Astrocyte (in vitro differentiated cells and primary cell): ENCODE results near the gene FST. TPM values are rescaled to one million over a fixed set of nuclear protein-coding genes. Genes with fewer than 3 reads are reported as not detected.
A peak's percentile ranks its signal among the peaks of the same experiment; 100 is the strongest.

Source experiments
- DNase-seq: peaks from one replicate; pipeline ENCODE4 v3.0.0-alpha.2; 2010; ENCODE audit warnings: low read depth
- FAIRE-seq: peaks from 2 replicates; lab custom pipeline; 2011; peaks lifted over from hg19 to GRCh38; lab: Jason Lieb, UNC
- H2AFZ ChIP-seq: 2 replicates; pipeline ENCODE4 v1.6.0; 2012; ENCODE audit warnings: low read depth, low read length, inconsistent platforms
- H3K27ac ChIP-seq: 2 replicates; pipeline ENCODE4 v1.5.1; 2011; ENCODE audit warnings: low read depth, low read length, inconsistent platforms
- H3K27me3 ChIP-seq: 2 replicates; pipeline ENCODE4 v1.6.0; 2011; ENCODE audit warnings: low read length, inconsistent platforms; ENCODE audit not compliant: insufficient read depth
- H3K36me3 ChIP-seq: 2 replicates; pipeline ENCODE4 v1.5.1; 2011; ENCODE audit warnings: low read length, inconsistent platforms; ENCODE audit not compliant: insufficient read depth
- H3K4me1 ChIP-seq: 2 replicates; pipeline ENCODE4 v1.5.1; 2011; ENCODE audit warnings: low read length, inconsistent platforms; ENCODE audit not compliant: insufficient read depth
- H3K4me2 ChIP-seq: 2 replicates; pipeline ENCODE4 v1.6.0; 2012; ENCODE audit warnings: low read length, inconsistent platforms
- H3K4me3 ChIP-seq: 2 replicates; pipeline ENCODE4 v1.5.1; 2011; ENCODE audit warnings: low read depth, mild to moderate bottlenecking, low read length, inconsistent platforms; ENCODE audit not compliant: insufficient read depth
- H3K79me2 ChIP-seq: 2 replicates; pipeline ENCODE4 v1.6.0; 2012; ENCODE audit warnings: mild to moderate bottlenecking, low read length, inconsistent platforms; ENCODE audit not compliant: insufficient read depth
- H3K9ac ChIP-seq: 2 replicates; pipeline ENCODE4 v1.6.0; 2012; ENCODE audit warnings: mild to moderate bottlenecking, low read length, inconsistent platforms
- H3K9me3 ChIP-seq: 2 replicates; pipeline ENCODE4 v1.5.1; 2012; ENCODE audit warnings: low read depth, mild to moderate bottlenecking, low read length, inconsistent platforms; ENCODE audit not compliant: insufficient read depth
- H4K20me1 ChIP-seq: 2 replicates; pipeline ENCODE4 v1.6.0; 2012; ENCODE audit warnings: low read length, inconsistent platforms; ENCODE audit not compliant: insufficient read depth
- H3K27ac Mint-ChIP-seq: one replicate; pipeline ENCODE4 v1.8.0; 2021; ENCODE audit warnings: mild to moderate bottlenecking, mixed read lengths; ENCODE audit not compliant: unreplicated experiment
- H3K27me3 Mint-ChIP-seq: one replicate; pipeline ENCODE4 v1.8.0; 2021; ENCODE audit warnings: low read depth, mixed read lengths; ENCODE audit not compliant: unreplicated experiment
- H3K36me3 Mint-ChIP-seq: one replicate; pipeline ENCODE4 v1.8.0; 2021; ENCODE audit warnings: low read depth, mixed read lengths; ENCODE audit not compliant: unreplicated experiment
- H3K4me1 Mint-ChIP-seq: one replicate; pipeline ENCODE4 v1.8.0; 2021; ENCODE audit warnings: low read depth, mixed read lengths; ENCODE audit not compliant: unreplicated experiment
- H3K4me3 Mint-ChIP-seq: one replicate; pipeline ENCODE4 v1.8.0; 2021; ENCODE audit warnings: mild to moderate bottlenecking, moderate library complexity, mixed read lengths; ENCODE audit not compliant: unreplicated experiment
- H3K9me3 Mint-ChIP-seq: one replicate; pipeline ENCODE4 v1.8.0; 2021; ENCODE audit warnings: mild to moderate bottlenecking, mixed read lengths; ENCODE audit not compliant: unreplicated experiment
- EZH2 ChIP-seq: IDR thresholded peaks from 2 replicates; pipeline ENCODE4 v1.6.1; 2012; ENCODE audit warnings: mild to moderate bottlenecking, low read length, inconsistent platforms; ENCODE audit not compliant: insufficient read depth
- total RNA-seq: library from RNA; stranded (reverse); gene quantifications from 2 replicates; pipeline ENCODE4 v1.2.1, GENCODE V29; 2021
- TF ChIP-seq, protein P1 (sequence below): IDR thresholded peaks from 2 replicates; pipeline ENCODE4 v1.5.1; 2011; ENCODE audit warnings: low read depth, mild to moderate bottlenecking, inconsistent platforms, low read length, moderate library complexity; ENCODE audit not compliant: insufficient read depth

Gene FST
- total RNA-seq, 1 donor from 2014 or later = 57.1 TPM

DNA sequence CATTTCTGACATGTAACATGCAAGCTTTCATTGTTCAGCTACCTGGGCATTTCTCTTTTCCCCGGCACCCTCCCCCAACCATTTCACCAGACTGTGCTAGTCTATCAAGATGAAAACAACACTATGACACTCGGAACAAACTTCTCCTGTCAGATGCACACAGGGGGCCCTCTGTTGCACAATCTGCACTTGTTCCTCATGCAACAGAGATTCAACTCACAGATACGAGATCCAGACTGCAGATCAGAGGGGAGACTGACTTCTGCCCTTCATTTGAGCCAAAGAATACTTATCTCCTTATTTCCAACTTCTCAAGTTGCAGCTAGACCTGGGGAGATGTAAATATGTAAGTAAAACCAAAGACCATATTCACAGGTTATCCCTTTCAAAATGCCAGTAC, 15.7 kb upstream of the FST start:
- Histone ChIP-seq H3K4me3 (no peak overlapping the region), H3K27me3 (no peaks in the 10 kb centered on the region), H3K27ac (no peak overlapping the region), H3K9me3 (no peaks in the 10 kb centered on the region), H3K79me2 (no peaks in the 10 kb centered on the region), H3K9ac (no peak overlapping the region), H3K36me3 (no peaks in the 10 kb centered on the region), H4K20me1 (no peaks in the 10 kb centered on the region), H3K4me1 (no peaks in the 10 kb centered on the region), H2AFZ (no peak overlapping the region), H3K4me2 (no peak overlapping the region)
- DNase-seq (no peak), FAIRE-seq (no peak)
- H3K9me3 Mint-ChIP-seq = peaks cover 2% of the 10 kb centered on the region
- TF ChIP-seq, protein P1, sequence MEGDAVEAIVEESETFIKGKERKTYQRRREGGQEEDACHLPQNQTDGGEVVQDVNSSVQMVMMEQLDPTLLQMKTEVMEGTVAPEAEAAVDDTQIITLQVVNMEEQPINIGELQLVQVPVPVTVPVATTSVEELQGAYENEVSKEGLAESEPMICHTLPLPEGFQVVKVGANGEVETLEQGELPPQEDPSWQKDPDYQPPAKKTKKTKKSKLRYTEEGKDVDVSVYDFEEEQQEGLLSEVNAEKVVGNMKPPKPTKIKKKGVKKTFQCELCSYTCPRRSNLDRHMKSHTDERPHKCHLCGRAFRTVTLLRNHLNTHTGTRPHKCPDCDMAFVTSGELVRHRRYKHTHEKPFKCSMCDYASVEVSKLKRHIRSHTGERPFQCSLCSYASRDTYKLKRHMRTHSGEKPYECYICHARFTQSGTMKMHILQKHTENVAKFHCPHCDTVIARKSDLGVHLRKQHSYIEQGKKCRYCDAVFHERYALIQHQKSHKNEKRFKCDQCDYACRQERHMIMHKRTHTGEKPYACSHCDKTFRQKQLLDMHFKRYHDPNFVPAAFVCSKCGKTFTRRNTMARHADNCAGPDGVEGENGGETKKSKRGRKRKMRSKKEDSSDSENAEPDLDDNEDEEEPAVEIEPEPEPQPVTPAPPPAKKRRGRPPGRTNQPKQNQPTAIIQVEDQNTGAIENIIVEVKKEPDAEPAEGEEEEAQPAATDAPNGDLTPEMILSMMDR = no peak
- TF ChIP-seq EZH2 = no peak
- no peaks in the 10 kb centered on the region for H3K27me3 Mint-ChIP-seq
- peak overlapping the region; percentile 73 for H3K27ac Mint-ChIP-seq
- peaks cover 16% of the 10 kb centered on the region for H3K4me1 Mint-ChIP-seq
- H3K4me3 Mint-ChIP-seq = peak overlapping the region; percentile 17
- H3K36me3 Mint-ChIP-seq = no peaks in the 10 kb centered on the region

DNA sequence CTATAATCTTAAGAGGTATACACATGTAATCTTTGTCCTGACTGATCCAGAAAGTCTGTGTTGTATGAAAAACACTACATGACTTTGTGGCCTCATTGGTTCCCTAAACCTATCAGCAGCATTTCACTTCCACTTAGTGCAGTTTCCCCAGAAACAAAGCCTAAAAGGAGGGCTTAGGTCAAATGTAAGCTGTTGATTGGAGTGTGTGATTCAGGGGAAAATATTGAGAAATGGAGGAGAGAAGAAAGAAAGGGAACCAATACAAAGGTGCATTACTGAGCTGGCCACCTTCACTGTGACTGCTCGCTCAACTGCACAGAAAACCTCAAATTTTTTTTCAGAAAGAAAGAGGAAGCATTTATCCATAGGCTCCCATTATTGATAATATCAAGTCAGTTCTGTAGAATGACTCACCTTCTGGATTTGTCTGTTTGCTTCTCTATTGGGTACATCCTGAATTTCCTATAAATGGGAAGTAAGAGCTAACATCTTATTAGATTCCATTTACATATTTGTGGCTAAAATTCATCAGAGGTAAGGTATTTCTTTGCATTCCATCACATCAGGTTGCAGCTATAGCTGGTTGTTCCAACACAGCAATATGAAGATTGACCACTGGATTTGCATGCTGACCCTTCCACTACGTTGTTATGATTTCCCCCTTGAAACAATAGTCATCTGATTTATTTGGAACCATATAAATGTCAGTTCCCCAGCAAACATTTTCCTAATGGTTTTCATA, 10.3 kb upstream of the FST start:
- Histone ChIP-seq H3K4me3 (no peak overlapping the region), H3K9ac (no peak overlapping the region), H3K9me3 (no peaks in the 10 kb centered on the region), H3K4me2 (peak overlapping the region; percentile 7), H3K4me1 (no peaks in the 10 kb centered on the region), H3K79me2 (no peaks in the 10 kb centered on the region), H3K36me3 (no peaks in the 10 kb centered on the region), H2AFZ (no peak overlapping the region), H3K27ac (no peak overlapping the region), H3K27me3 (no peaks in the 10 kb centered on the region), H4K20me1 (no peaks in the 10 kb centered on the region)
- Mint-ChIP-seq H3K4me3 (no peak overlapping the region), H3K36me3 (no peaks in the 10 kb centered on the region), H3K27me3 (no peaks in the 10 kb centered on the region), H3K4me1 (peaks cover 15% of the 10 kb centered on the region), H3K9me3 (no peaks in the 10 kb centered on the region), H3K27ac (peak overlapping the region; percentile 20)
- TF ChIP-seq, protein P1 = no peak
- no peak for TF ChIP-seq EZH2
- DNase-seq (peak; percentile 79), FAIRE-seq (peak; percentile 76)

DNA sequence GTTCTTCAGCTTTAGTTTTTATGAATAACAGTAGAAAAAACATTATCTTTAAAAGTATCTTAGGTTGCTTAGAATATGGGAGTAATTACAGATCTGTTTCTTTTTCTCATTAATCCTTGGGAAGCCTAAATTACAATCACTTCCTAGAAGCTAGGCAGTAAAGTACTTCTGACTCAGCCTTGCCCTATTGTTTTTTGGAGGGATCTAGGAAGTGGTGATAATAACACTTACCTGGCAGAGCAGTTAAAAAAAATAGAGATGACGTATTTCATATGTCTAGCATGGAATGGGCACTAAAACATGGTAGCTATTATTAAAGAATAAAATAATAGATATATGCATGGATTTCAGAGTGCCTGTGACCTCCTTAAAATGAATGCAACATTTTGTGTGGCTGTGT, 8.2 kb upstream of the FST start:
- TF ChIP-seq, protein P1 = no peak
- no peak for TF ChIP-seq EZH2
- H3K27ac Mint-ChIP-seq = no peak overlapping the region
- H3K79me2 ChIP-seq = no peaks in the 10 kb centered on the region
- H3K9ac ChIP-seq = no peak overlapping the region
- H4K20me1 ChIP-seq = no peaks in the 10 kb centered on the region
- H3K27ac ChIP-seq = no peak overlapping the region
- H3K4me2 ChIP-seq = no peak overlapping the region
- H3K4me3 ChIP-seq = no peak overlapping the region
- H3K9me3 Mint-ChIP-seq = no peaks in the 10 kb centered on the region
- peaks cover 16% of the 10 kb centered on the region for H3K4me1 Mint-ChIP-seq
- H3K9me3 ChIP-seq = no peaks in the 10 kb centered on the region
- no peak overlapping the region for H3K4me3 Mint-ChIP-seq
- FAIRE-seq (no peak), DNase-seq (no peak)
- no peak overlapping the region for H2AFZ ChIP-seq
- no peaks in the 10 kb centered on the region for H3K27me3 ChIP-seq
- H3K36me3 Mint-ChIP-seq = no peaks in the 10 kb centered on the region
- no peaks in the 10 kb centered on the region for H3K4me1 ChIP-seq
- no peaks in the 10 kb centered on the region for H3K36me3 ChIP-seq
- no peaks in the 10 kb centered on the region for H3K27me3 Mint-ChIP-seq
